Osteocyte (in vitro differentiated cells): ENCODE data around the gene DNAJC6. TPM values are rescaled to one million over a fixed set of nuclear protein-coding genes. Genes with fewer than 3 reads are reported as not detected.

Source experiments
- DNase-seq: peaks from one replicate; pipeline ENCODE4 v3.0.0; 2021; ENCODE audit warnings: mixed read lengths; ENCODE audit not compliant: unreplicated experiment; ENCODE audit errors: extremely low spot score
- H3K27ac Mint-ChIP-seq: one replicate; pipeline ENCODE4 v1.8.0; 2021; ENCODE audit warnings: mild to moderate bottlenecking, mixed read lengths; ENCODE audit not compliant: unreplicated experiment
- H3K27me3 Mint-ChIP-seq: one replicate; pipeline ENCODE4 v1.8.0; 2021; ENCODE audit warnings: mixed read lengths; ENCODE audit not compliant: unreplicated experiment
- H3K36me3 Mint-ChIP-seq: one replicate; pipeline ENCODE4 v1.8.0; 2021; ENCODE audit warnings: mixed read lengths; ENCODE audit not compliant: unreplicated experiment
- H3K4me1 Mint-ChIP-seq: one replicate; pipeline ENCODE4 v1.8.0; 2021; ENCODE audit warnings: mixed read lengths; ENCODE audit not compliant: unreplicated experiment
- H3K4me3 Mint-ChIP-seq: one replicate; pipeline ENCODE4 v1.8.0; 2021; ENCODE audit warnings: mild to moderate bottlenecking, moderate library complexity, mixed read lengths; ENCODE audit not compliant: unreplicated experiment
- H3K9me3 Mint-ChIP-seq: one replicate; pipeline ENCODE4 v1.8.0; 2021; ENCODE audit warnings: mixed read lengths; ENCODE audit not compliant: unreplicated experiment
- CTCF ChIP-seq: fragments of 200-600 bp; sonication (generic); IDR thresholded peaks from 2 replicates; pipeline ENCODE4 v1.5.0; 2021; ENCODE audit warnings: antibody characterized with exemption, mild to moderate bottlenecking, moderate library complexity
- total RNA-seq: library from RNA; stranded (reverse); gene quantifications from 2 replicates; pipeline ENCODE4 v1.2.1, GENCODE V29; 2021

The DNAJC6 gene
- total RNA-seq, 1 donor from 2014 or later: 50.8 TPM

- peaks cover 28% of the 10 kb centered on the region for H3K4me1 Mint-ChIP-seq
- no peak for TF ChIP-seq CTCF
- DNase-seq: no peak
- H3K27me3 Mint-ChIP-seq: no peaks in the 10 kb centered on the region
- no peak overlapping the region for H3K4me3 Mint-ChIP-seq
- H3K9me3 Mint-ChIP-seq: no peaks in the 10 kb centered on the region
- H3K27ac Mint-ChIP-seq: peak overlapping the region; percentile 33
- H3K36me3 Mint-ChIP-seq: peaks cover 23% of the 10 kb centered on the region
These were observed 107.4 kb downstream of the DNAJC6 start for GRCh38 chr1:65416767-65417166.

- no peak overlapping the region for H3K4me3 Mint-ChIP-seq
- no peak for DNase-seq
- peaks cover 17% of the 10 kb centered on the region for H3K36me3 Mint-ChIP-seq
- no peak for TF ChIP-seq CTCF
- H3K4me1 Mint-ChIP-seq: peaks cover 28% of the 10 kb centered on the region
- H3K27me3 Mint-ChIP-seq: no peaks in the 10 kb centered on the region
- H3K27ac Mint-ChIP-seq: peak overlapping the region; percentile 96
- H3K9me3 Mint-ChIP-seq: no peaks in the 10 kb centered on the region
These were observed 108.4 kb downstream of the DNAJC6 start for GRCh38 chr1:65417729-65418128.

GRCh38 chr1:65418522-65419185 is 109.3 kb downstream of the DNAJC6 start:
- peak overlapping the region; percentile 96 for H3K27ac Mint-ChIP-seq
- no peak overlapping the region for H3K4me3 Mint-ChIP-seq

GRCh38 chr1:65419681-65420589 is 110.6 kb downstream of the DNAJC6 start:
- Mint-ChIP-seq H3K4me3 (no peak overlapping the region), H3K27me3 (no peaks in the 10 kb centered on the region), H3K27ac (peak overlapping the region; percentile 96), H3K4me1 (peaks cover 28% of the 10 kb centered on the region), H3K36me3 (peaks cover 2% of the 10 kb centered on the region), H3K9me3 (no peaks in the 10 kb centered on the region)
- TF ChIP-seq CTCF: no peak
- DNase-seq: peak; percentile 99

More at GRCh38 chr1:65418522-65419185, 109.3 kb downstream of the DNAJC6 start:
- H3K27me3 Mint-ChIP-seq: no peaks in the 10 kb centered on the region
- no peak for DNase-seq
- H3K4me1 Mint-ChIP-seq: peaks cover 28% of the 10 kb centered on the region
- no peaks in the 10 kb centered on the region for H3K9me3 Mint-ChIP-seq
- no peak for TF ChIP-seq CTCF
- peaks cover 9% of the 10 kb centered on the region for H3K36me3 Mint-ChIP-seq
